Measurements from ENCODE around the gene SIK1.
A peak's percentile ranks its signal among the peaks of the same experiment; 100 is the strongest.

The SIK1 gene

GRCh38 chr21:43374228-43374885 lies 52.6 kb downstream of the SIK1 start:
- H3K4me1 ChIP-seq: peaks cover 16 to 29% (median 24%) of the 10 kb centered on the region in 10 experiments
- H3K27ac ChIP-seq: no peak overlapping the region

GRCh38 chr21:43373362-43374227 lies 53.3 kb downstream of the SIK1 start:
- peaks cover 0 to 5% (median 0%) of the 10 kb centered on the region in 11 experiments; a peak in 1 of 22 replicates for H3K27me3 ChIP-seq
- peak overlapping the region in 6 of 11 experiments; percentile 21 to 52 (median 34); a peak in 7 of 22 replicates for H3K4me2 ChIP-seq
- H3K9me3 ChIP-seq (replicated peaks in 1 of 11): peaks cover 0 to 7% (median 0%) of the 10 kb centered on the region in 11 experiments; a peak in 3 of 22 replicates
- TF ChIP-seq Cebpa-rat (IDR thresholded peaks at IDR 0.05): no peak
- H3K9ac ChIP-seq: 0 out of 22 replicates have a peak overlapping the region, but pooled peaks of 1 of the 11 experiments have one; percentile 18
- H3K36me3 ChIP-seq: no peaks in the 10 kb centered on the region
- peaks cover 0 to 11% (median 0%) of the 10 kb centered on the region in 11 experiments; a peak in 3 of 22 replicates for H4K20me1 ChIP-seq
- no peak overlapping the region for H3K27ac ChIP-seq
- peaks cover 24 to 37% (median 32%) of the 10 kb centered on the region in 10 experiments for H3K4me1 ChIP-seq
- H3K4me3 ChIP-seq: no peak overlapping the region

More at GRCh38 chr21:43374228-43374885, 52.6 kb downstream of the SIK1 start:
- Histone ChIP-seq H3K9ac (0 out of 22 replicates have a peak overlapping the region, but pooled peaks of 1 of the 11 experiments have one; percentile 18), H4K20me1 (peaks cover 0 to 11% (median 0%) of the 10 kb centered on the region in 11 experiments; a peak in 3 of 22 replicates), H3K4me2 (peak overlapping the region in 7 of 11 experiments; percentile 17 to 52 (median 27); a peak in 8 of 22 replicates), H3K27me3 (peaks cover 0 to 5% (median 0%) of the 10 kb centered on the region in 11 experiments; a peak in 1 of 22 replicates), H3K36me3 (no peaks in the 10 kb centered on the region), H3K9me3 (replicated peaks in 1 of 11) (peaks cover 0 to 7% (median 0%) of the 10 kb centered on the region in 11 experiments; a peak in 3 of 22 replicates), H3K4me3 (no peak overlapping the region)
- no peak for TF ChIP-seq Cebpa-rat (IDR thresholded peaks at IDR 0.05)

GRCh38 chr21:43372663-43373361 lies 54.1 kb downstream of the SIK1 start:
- Histone ChIP-seq H3K9me3 (replicated peaks in 1 of 11) (peaks cover 0 to 7% (median 0%) of the 10 kb centered on the region in 11 experiments; a peak in 3 of 22 replicates), H4K20me1 (peaks cover 0 to 17% (median 0%) of the 10 kb centered on the region in 11 experiments; a peak in 3 of 22 replicates), H3K4me2 (no peak overlapping the region), H3K36me3 (no peaks in the 10 kb centered on the region), H3K9ac (no peak overlapping the region), H3K4me3 (no peak overlapping the region), H3K4me1 (peaks cover 26 to 45% (median 39%) of the 10 kb centered on the region in 10 experiments), H3K27me3 (peaks cover 0 to 5% (median 0%) of the 10 kb centered on the region in 11 experiments; a peak in 1 of 22 replicates), H3K27ac (no peak overlapping the region)
- TF ChIP-seq Cebpa-rat (IDR thresholded peaks at IDR 0.05): no peak

GRCh38 chr21:43371786-43372185 lies 55.1 kb downstream of the SIK1 start:
- Histone ChIP-seq H3K9ac (no peak overlapping the region), H3K36me3 (no peaks in the 10 kb centered on the region), H3K4me2 (no peak overlapping the region), H3K9me3 (replicated peaks in 1 of 11) (peaks cover 0 to 7% (median 0%) of the 10 kb centered on the region in 11 experiments; a peak in 3 of 22 replicates), H3K4me3 (no peak overlapping the region), H3K27ac (no peak overlapping the region), H3K27me3 (peaks cover 0 to 5% (median 0%) of the 10 kb centered on the region in 11 experiments; a peak in 1 of 22 replicates), H3K4me1 (peaks cover 26 to 54% (median 43%) of the 10 kb centered on the region in 10 experiments), H4K20me1 (peaks cover 0 to 27% (median 0%) of the 10 kb centered on the region in 11 experiments; a peak in 3 of 22 replicates)
- no peak for TF ChIP-seq Cebpa-rat (IDR thresholded peaks at IDR 0.05)

- H3K27me3 ChIP-seq: peaks cover 0 to 5% (median 0%) of the 10 kb centered on the region in 11 experiments; a peak in 1 of 22 replicates
- no peak overlapping the region for H3K4me3 ChIP-seq
- H3K27ac ChIP-seq: no peak overlapping the region
- no peak for TF ChIP-seq Cebpa-rat (IDR thresholded peaks at IDR 0.05)
- peaks cover 0 to 7% (median 0%) of the 10 kb centered on the region in 11 experiments; a peak in 3 of 22 replicates for H3K9me3 ChIP-seq (replicated peaks in 1 of 11)
- H3K36me3 ChIP-seq: no peaks in the 10 kb centered on the region
- peaks cover 28 to 61% (median 49%) of the 10 kb centered on the region in 10 experiments for H3K4me1 ChIP-seq
- no peak overlapping the region for H3K9ac ChIP-seq
- peaks cover 0 to 23% (median 0%) of the 10 kb centered on the region in 11 experiments; a peak in 2 of 22 replicates for H4K20me1 ChIP-seq
- H3K4me2 ChIP-seq: peak overlapping the region; percentile 46 to 81 (median 64)
Measured at GRCh38 chr21:43370888-43371570, 55.9 kb downstream of the SIK1 start.

- peaks cover 31 to 70% (median 57%) of the 10 kb centered on the region in 10 experiments for H3K4me1 ChIP-seq
- H3K9ac ChIP-seq: no peak overlapping the region
- peak overlapping the region; percentile 46 to 81 (median 64) for H3K4me2 ChIP-seq
- no peak for TF ChIP-seq Cebpa-rat (IDR thresholded peaks at IDR 0.05)
- H3K27me3 ChIP-seq: peaks cover 0 to 12% (median 0%) of the 10 kb centered on the region in 11 experiments; a peak in 1 of 22 replicates
- H4K20me1 ChIP-seq: peaks cover 0 to 27% (median 0%) of the 10 kb centered on the region in 11 experiments; a peak in 3 of 22 replicates
- no peaks in the 10 kb centered on the region for H3K36me3 ChIP-seq
- no peak overlapping the region for H3K27ac ChIP-seq
- H3K4me3 ChIP-seq: no peak overlapping the region
- peaks cover 0 to 7% (median 0%) of the 10 kb centered on the region in 11 experiments; a peak in 3 of 22 replicates for H3K9me3 ChIP-seq (replicated peaks in 1 of 11)
Measured at GRCh38 chr21:43370091-43370658, 56.8 kb downstream of the SIK1 start.

- peaks cover 31 to 75% (median 62%) of the 10 kb centered on the region in 10 experiments for H3K4me1 ChIP-seq
- H3K27ac ChIP-seq: peak overlapping the region in 1 of 11 experiments; percentile 40; a peak in 1 of 22 replicates
- H3K4me2 ChIP-seq: peak overlapping the region; percentile 46 to 81 (median 64)
Measured at GRCh38 chr21:43369596-43370090, 57.3 kb downstream of the SIK1 start.

More at GRCh38 chr21:43369596-43370090, 57.3 kb downstream of the SIK1 start:
- Histone ChIP-seq H3K9me3 (replicated peaks in 1 of 11) (peaks cover 0 to 7% (median 0%) of the 10 kb centered on the region in 11 experiments; a peak in 3 of 22 replicates), H3K9ac (peak overlapping the region in 1 of 11 experiments; percentile 19; a peak in 1 of 22 replicates), H4K20me1 (peaks cover 0 to 32% (median 0%) of the 10 kb centered on the region in 11 experiments; a peak in 3 of 22 replicates), H3K4me3 (no peak overlapping the region), H3K27me3 (peaks cover 0 to 15% (median 0%) of the 10 kb centered on the region in 11 experiments; a peak in 1 of 22 replicates), H3K36me3 (no peaks in the 10 kb centered on the region)
- TF ChIP-seq Cebpa-rat (IDR thresholded peaks at IDR 0.05): no peak
